Osteocyte (in vitro differentiated cells): Measurements from ENCODE around the gene ROBO2. TPM values are rescaled to one million over a fixed set of nuclear protein-coding genes. Genes with fewer than 3 reads are reported as not detected.

Experiments used
- DNase-seq: peaks from one replicate; pipeline ENCODE4 v3.0.0; 2021; ENCODE audit warnings: mixed read lengths; ENCODE audit not compliant: unreplicated experiment; ENCODE audit errors: extremely low spot score
- H3K27ac Mint-ChIP-seq: one replicate; pipeline ENCODE4 v1.8.0; 2021; ENCODE audit warnings: mild to moderate bottlenecking, mixed read lengths; ENCODE audit not compliant: unreplicated experiment
- H3K27me3 Mint-ChIP-seq: one replicate; pipeline ENCODE4 v1.8.0; 2021; ENCODE audit warnings: mixed read lengths; ENCODE audit not compliant: unreplicated experiment
- H3K36me3 Mint-ChIP-seq: one replicate; pipeline ENCODE4 v1.8.0; 2021; ENCODE audit warnings: mixed read lengths; ENCODE audit not compliant: unreplicated experiment
- H3K4me1 Mint-ChIP-seq: one replicate; pipeline ENCODE4 v1.8.0; 2021; ENCODE audit warnings: mixed read lengths; ENCODE audit not compliant: unreplicated experiment
- H3K4me3 Mint-ChIP-seq: one replicate; pipeline ENCODE4 v1.8.0; 2021; ENCODE audit warnings: mild to moderate bottlenecking, moderate library complexity, mixed read lengths; ENCODE audit not compliant: unreplicated experiment
- H3K9me3 Mint-ChIP-seq: one replicate; pipeline ENCODE4 v1.8.0; 2021; ENCODE audit warnings: mixed read lengths; ENCODE audit not compliant: unreplicated experiment
- CTCF ChIP-seq: fragments of 200-600 bp; sonication (generic); IDR thresholded peaks from 2 replicates; pipeline ENCODE4 v1.5.0; 2021; ENCODE audit warnings: antibody characterized with exemption, mild to moderate bottlenecking, moderate library complexity
- total RNA-seq: library from RNA; stranded (reverse); gene quantifications from 2 replicates; pipeline ENCODE4 v1.2.1, GENCODE V29; 2021

ROBO2 gene
- total RNA-seq, 1 donor from 2014 or later: 18.4 TPM

GRCh38 chr3:77309460-77309859 lies 269.6 kb downstream of the ROBO2 start:
- Mint-ChIP-seq H3K36me3 (no peaks in the 10 kb centered on the region), H3K4me3 (no peak overlapping the region)

GRCh38 chr3:77313843-77314242 lies 273.9 kb downstream of the ROBO2 start:
- Mint-ChIP-seq H3K9me3 (no peaks in the 10 kb centered on the region), H3K27me3 (no peaks in the 10 kb centered on the region), H3K4me1 (no peaks in the 10 kb centered on the region), H3K36me3 (no peaks in the 10 kb centered on the region), H3K27ac (no peak overlapping the region), H3K4me3 (no peak overlapping the region)
- DNase-seq: no peak
- no peak for TF ChIP-seq CTCF

More at GRCh38 chr3:77309460-77309859, 269.6 kb downstream of the ROBO2 start:
- Mint-ChIP-seq H3K9me3 (no peaks in the 10 kb centered on the region), H3K4me1 (no peaks in the 10 kb centered on the region), H3K27ac (no peak overlapping the region), H3K27me3 (no peaks in the 10 kb centered on the region)
- DNase-seq: no peak
- no peak for TF ChIP-seq CTCF

GRCh38 chr3:77319711-77320110 lies 279.8 kb downstream of the ROBO2 start:
- Mint-ChIP-seq H3K9me3 (no peaks in the 10 kb centered on the region), H3K4me3 (no peak overlapping the region), H3K4me1 (peaks cover 28% of the 10 kb centered on the region), H3K27me3 (no peaks in the 10 kb centered on the region), H3K27ac (no peak overlapping the region), H3K36me3 (no peaks in the 10 kb centered on the region)
- peak; percentile 34 for TF ChIP-seq CTCF
- no peak for DNase-seq

GRCh38 chr3:77320514-77320913 lies 280.6 kb downstream of the ROBO2 start:
- TF ChIP-seq CTCF: peak; percentile 68
- H3K4me3 Mint-ChIP-seq: peak overlapping the region; percentile 46
- no peaks in the 10 kb centered on the region for H3K36me3 Mint-ChIP-seq
- H3K27me3 Mint-ChIP-seq: no peaks in the 10 kb centered on the region
- no peak overlapping the region for H3K27ac Mint-ChIP-seq
- DNase-seq: no peak
- peaks cover 36% of the 10 kb centered on the region for H3K4me1 Mint-ChIP-seq
- H3K9me3 Mint-ChIP-seq: no peaks in the 10 kb centered on the region

- no peak for DNase-seq
- Mint-ChIP-seq H3K27ac (peak overlapping the region; percentile 0), H3K4me3 (no peak overlapping the region), H3K9me3 (no peaks in the 10 kb centered on the region), H3K27me3 (no peaks in the 10 kb centered on the region), H3K36me3 (no peaks in the 10 kb centered on the region), H3K4me1 (peaks cover 38% of the 10 kb centered on the region)
- no peak for TF ChIP-seq CTCF
Observed at GRCh38 chr3:77321646-77322045, 281.7 kb downstream of the ROBO2 start.
